Lower leg skin (tissue), 4 donors: Measurements from ENCODE around the gene TAF1A. TPM values are rescaled to one million over a fixed set of nuclear protein-coding genes. Genes with fewer than 3 reads are reported as not detected.

Source experiments
- DNase-seq, 2 donors: peaks; one replicate each; pipeline ENCODE4 v3.0.0-alpha.2; 2019; ENCODE audit warnings: low spot score in 2 of 2
- H3K4me3 ChIP-seq: fragments of 200-600 bp; sonication (generic); 2 replicates; pipeline ENCODE4 v1.5.1; 2017; ENCODE audit warnings: mild to moderate bottlenecking, low read depth; ENCODE audit not compliant: poor library complexity, severe bottlenecking
- POLR2A ChIP-seq, 2 donors: fragments of 450-650 bp; IDR thresholded peaks; one replicate each; pipeline ENCODE4 v1.6.1; 2016 to 2017; ENCODE audit warnings: antibody characterized with exemption in 2 of 2, mild to moderate bottlenecking in 1 of 2, moderate library complexity in 1 of 2
- WGBS, 2 donors: methylation state at CpG; one replicate each; pipeline ENCODE4 v1.1.5; 2018; 5-methylcytosine and 5-hydroxymethylcytosine counted together
- intact Hi-C: fragments of 100-400 bp; cut with DNase I; formaldehyde crosslinking; loops from one replicate; pipeline ENCODE4 v1.15.0; 2023; ENCODE audit warnings: low total_unique reads
- total RNA-seq, 4 donors: library from RNA; depleted of rRNA; stranded (reverse); fragments of >200 nt; gene quantifications; one replicate each; pipeline ENCODE4 v1.1.0, GENCODE V29; 2016
- TF ChIP-seq, protein P1 (sequence below), 3 donors: fragments of 450-650 bp; IDR thresholded peaks; one replicate each; pipeline ENCODE4 v1.5.1; 2016; ENCODE audit warnings: antibody characterized with exemption in 3 of 3, mild to moderate bottlenecking in 3 of 3, moderate library complexity in 2 of 3

TAF1A gene
- total RNA-seq, 4 donors from 2014 or later, result 1.3 to 7.3 (median 2.2) TPM

DNA sequence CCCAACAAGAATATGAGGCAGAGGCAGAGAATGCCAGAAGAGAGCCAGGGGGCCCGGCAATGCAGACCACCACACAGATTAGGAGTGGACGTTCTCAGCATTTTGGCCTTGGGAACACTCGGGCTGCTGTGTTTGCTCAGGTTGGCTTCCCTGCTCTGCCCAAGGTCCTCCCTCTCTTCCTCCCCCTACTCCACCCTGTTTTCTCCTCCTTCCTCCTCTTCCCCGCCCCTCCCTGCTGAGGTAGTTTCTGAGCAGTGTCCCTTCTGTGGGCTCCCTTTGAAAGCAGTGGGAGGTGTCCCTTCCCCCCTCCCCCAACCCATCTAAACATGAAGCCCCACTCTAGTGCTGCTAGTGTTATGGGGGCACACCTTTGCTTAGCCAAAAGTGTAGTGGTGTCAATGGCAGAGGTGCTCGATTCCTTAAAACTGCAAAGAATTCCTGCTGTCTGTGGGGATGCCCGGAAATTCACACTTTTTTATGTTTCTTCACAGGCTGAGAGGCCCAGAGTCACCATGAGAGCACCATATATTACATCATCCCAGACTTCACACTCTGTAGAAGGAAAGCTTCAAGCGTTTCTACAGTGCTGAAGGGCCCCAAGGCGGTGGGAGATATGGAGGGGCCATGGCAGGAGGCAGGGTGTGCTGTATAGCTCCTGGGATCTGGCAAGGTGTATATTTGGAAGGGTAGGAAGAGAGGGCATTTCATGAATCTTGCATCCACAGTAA, 41.6 kb downstream of the TAF1A start, which contains the start of gene HHIPL2:
TSS of gene HHIPL2 (minus strand) at position 161 of the 728 bp plus-strand sequence. CDS start at position 101, 60 bp downstream.
- no peak within 1 kb of the TSS for H3K4me3 ChIP-seq
- intact Hi-C loops, result no loop called here
- WGBS, 2 donors, result 48 to 52% methylated on average over 8 of the region's 8 CpGs
- TF ChIP-seq, protein P1, sequence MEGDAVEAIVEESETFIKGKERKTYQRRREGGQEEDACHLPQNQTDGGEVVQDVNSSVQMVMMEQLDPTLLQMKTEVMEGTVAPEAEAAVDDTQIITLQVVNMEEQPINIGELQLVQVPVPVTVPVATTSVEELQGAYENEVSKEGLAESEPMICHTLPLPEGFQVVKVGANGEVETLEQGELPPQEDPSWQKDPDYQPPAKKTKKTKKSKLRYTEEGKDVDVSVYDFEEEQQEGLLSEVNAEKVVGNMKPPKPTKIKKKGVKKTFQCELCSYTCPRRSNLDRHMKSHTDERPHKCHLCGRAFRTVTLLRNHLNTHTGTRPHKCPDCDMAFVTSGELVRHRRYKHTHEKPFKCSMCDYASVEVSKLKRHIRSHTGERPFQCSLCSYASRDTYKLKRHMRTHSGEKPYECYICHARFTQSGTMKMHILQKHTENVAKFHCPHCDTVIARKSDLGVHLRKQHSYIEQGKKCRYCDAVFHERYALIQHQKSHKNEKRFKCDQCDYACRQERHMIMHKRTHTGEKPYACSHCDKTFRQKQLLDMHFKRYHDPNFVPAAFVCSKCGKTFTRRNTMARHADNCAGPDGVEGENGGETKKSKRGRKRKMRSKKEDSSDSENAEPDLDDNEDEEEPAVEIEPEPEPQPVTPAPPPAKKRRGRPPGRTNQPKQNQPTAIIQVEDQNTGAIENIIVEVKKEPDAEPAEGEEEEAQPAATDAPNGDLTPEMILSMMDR (IDR thresholded peaks at IDR 0.05), result no peak
- TF ChIP-seq POLR2A (IDR thresholded peaks at IDR 0.05), result no peak
- no peak for DNase-seq

DNA sequence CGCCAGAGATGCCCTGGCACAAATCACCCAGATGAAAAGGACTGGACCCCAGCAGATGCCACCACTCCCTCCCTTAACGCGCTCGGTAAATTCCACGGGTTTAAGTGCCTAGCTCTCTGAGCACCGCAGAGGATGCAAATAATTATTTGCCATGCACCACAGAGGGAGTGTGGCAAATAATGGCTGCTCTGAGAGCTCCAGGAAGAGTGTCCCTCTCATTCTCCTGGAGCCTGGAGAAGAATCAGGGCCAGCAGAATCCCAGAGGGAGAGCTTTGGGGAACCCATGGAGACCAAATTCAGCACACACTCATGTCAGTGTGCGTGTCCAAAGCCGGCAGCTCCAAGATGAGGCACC, 42.5 kb downstream of the TAF1A start:
- TF ChIP-seq, protein P1 (IDR thresholded peaks at IDR 0.05), result no peak
- TF ChIP-seq POLR2A (IDR thresholded peaks at IDR 0.05), result no peak
- intact Hi-C loops, result no loop called here
- no peak for DNase-seq
- no peak overlapping the region for H3K4me3 ChIP-seq
- 38 to 57% methylated on average over 8 of the region's 8 CpGs for WGBS, 2 donors

DNA sequence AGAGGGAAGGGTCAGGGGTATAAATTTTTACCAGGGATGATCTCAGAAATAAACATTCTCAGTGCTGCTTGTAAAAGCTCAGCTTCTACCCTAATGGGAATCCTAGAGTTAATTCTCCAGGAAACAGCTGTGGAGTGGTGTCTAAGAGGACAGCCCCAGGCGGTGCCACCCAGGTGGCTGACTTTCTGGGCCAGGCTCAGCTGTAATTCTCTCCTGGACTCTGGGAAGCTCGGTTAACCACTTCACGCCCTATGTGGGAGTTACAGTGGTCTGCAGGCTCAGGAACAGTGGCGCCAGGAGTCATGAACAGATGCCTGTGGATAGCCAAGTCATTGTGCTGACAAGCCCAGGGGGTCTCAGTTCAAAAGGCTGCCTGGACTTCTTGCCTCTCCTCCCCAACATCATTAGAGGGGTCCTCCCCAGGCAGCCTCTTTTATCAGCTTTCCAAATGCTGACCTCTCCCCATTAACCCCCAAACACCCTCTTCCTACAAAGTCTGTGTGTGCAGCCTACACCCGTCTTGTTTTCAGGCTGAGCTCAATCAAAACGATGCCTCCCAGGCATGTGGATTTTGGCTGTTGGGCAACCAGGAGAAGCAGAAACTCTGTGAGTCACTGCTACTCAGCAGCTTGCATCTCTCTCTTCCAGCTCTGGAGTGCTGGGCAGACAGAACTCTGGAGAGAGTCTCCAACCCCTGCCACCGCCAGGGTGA, 43.0 kb downstream of the TAF1A start:
- WGBS, 2 donors, result 1 to 14% methylated on average over 7 of the region's 7 CpGs
- DNase-seq, result peak in 1 of 2 donors; percentile 17
- no peak for TF ChIP-seq POLR2A (IDR thresholded peaks at IDR 0.05)
- TF ChIP-seq, protein P1 (IDR thresholded peaks at IDR 0.05), result no peak
- no peak overlapping the region for H3K4me3 ChIP-seq
- intact Hi-C loops, result no loop called here

DNA sequence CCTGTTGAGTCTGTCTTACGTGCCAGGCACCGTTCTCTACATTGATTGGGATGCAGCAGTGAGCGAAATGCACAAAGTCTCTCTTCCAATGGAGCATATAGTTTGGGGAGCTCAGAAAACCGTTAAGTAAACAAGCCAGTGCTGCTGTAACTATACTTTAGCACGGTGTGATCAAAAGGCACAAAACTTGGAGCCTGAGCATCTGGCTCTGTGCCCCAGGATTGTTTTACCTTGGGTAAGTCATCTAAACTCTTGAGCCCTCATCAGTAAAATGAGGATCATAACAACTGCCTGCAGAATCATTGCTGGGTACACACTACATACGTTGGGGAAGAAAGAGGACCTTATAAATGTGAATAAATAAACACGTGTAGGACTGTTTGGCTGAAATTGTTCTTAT, 43.6 kb downstream of the TAF1A start:
- intact Hi-C loops, result no loop called here
- WGBS, 2 donors, result 50 to 56% methylated on average over 7 of the region's 7 CpGs
- H3K4me3 ChIP-seq, result no peak overlapping the region
- DNase-seq, result no peak
- TF ChIP-seq, protein P1 (IDR thresholded peaks at IDR 0.05), result no peak
- no peak for TF ChIP-seq POLR2A (IDR thresholded peaks at IDR 0.05)

DNA sequence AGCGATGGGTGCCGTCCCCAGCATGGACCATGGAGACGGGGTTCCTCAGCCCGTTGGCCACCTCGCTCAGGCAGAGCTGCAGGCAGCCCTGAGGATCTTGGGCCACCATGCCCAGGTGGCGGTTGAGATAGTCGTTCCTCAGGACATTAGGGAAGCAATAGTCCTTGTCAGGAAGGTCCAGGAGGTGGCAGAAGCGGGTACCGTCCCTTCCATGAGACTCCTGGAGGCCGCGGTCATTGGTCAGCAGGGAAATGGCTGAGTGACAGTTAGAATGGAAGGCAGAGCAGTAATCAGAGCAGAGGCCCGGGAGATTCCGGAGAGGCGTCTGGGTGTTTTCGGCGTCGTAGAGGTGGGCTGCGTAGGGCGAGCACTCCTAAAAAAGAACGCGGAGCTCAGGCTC, 45.9 kb downstream of the TAF1A start:
- intact Hi-C loops, result no loop called here
- 88 to 91% methylated on average over 21 of the region's 21 CpGs for WGBS, 2 donors
- no peak for DNase-seq
- H3K4me3 ChIP-seq, result no peak overlapping the region
- TF ChIP-seq, protein P1 (IDR thresholded peaks at IDR 0.05), result no peak
- TF ChIP-seq POLR2A (IDR thresholded peaks at IDR 0.05), result no peak
